Gastroesophageal sphincter (tissue), 3 donors: ENCODE data around the gene CDNF.

Experiments
- POLR2AphosphoS5 ChIP-seq: sonication (generic); formaldehyde crosslinking; IDR thresholded peaks from one replicate; pipeline ENCODE4 v1.6.1; 2017; ENCODE audit warnings: antibody characterized with exemption
- TF ChIP-seq, protein P1 (sequence below), 4 experiments: fragments of 200-600 bp in 2 of 4; fragments of 450-650 bp in 2 of 4; sonication (generic) in 1 of 4; IDR thresholded peaks; one replicate each; pipeline ENCODE4 v1.5.1; 2017 to 2019; ENCODE audit warnings: antibody characterized with exemption in 4 of 4, mild to moderate bottlenecking in 2 of 4, moderate library complexity in 2 of 4

GRCh38 chr10:14784459-14785055 lies 53.3 kb downstream of the CDNF start:
- TF ChIP-seq, protein P1, sequence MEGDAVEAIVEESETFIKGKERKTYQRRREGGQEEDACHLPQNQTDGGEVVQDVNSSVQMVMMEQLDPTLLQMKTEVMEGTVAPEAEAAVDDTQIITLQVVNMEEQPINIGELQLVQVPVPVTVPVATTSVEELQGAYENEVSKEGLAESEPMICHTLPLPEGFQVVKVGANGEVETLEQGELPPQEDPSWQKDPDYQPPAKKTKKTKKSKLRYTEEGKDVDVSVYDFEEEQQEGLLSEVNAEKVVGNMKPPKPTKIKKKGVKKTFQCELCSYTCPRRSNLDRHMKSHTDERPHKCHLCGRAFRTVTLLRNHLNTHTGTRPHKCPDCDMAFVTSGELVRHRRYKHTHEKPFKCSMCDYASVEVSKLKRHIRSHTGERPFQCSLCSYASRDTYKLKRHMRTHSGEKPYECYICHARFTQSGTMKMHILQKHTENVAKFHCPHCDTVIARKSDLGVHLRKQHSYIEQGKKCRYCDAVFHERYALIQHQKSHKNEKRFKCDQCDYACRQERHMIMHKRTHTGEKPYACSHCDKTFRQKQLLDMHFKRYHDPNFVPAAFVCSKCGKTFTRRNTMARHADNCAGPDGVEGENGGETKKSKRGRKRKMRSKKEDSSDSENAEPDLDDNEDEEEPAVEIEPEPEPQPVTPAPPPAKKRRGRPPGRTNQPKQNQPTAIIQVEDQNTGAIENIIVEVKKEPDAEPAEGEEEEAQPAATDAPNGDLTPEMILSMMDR (IDR thresholded peaks at IDR 0.05), result no peak
- no peak for TF ChIP-seq POLR2AphosphoS5
